ENCODE data around the gene AGBL5. TPM values are rescaled to one million over a fixed set of nuclear protein-coding genes. Genes with fewer than 3 reads are reported as not detected.
A peak's percentile ranks its signal among the peaks of the same experiment; 100 is the strongest.

AGBL5 gene
- total and polyA plus RNA-seq, 2 of the 13 experiments (the other 11 are each of a cell fraction or from before 2014, with no cell fraction given) = 55.9 to 73.3 TPM

DNA sequence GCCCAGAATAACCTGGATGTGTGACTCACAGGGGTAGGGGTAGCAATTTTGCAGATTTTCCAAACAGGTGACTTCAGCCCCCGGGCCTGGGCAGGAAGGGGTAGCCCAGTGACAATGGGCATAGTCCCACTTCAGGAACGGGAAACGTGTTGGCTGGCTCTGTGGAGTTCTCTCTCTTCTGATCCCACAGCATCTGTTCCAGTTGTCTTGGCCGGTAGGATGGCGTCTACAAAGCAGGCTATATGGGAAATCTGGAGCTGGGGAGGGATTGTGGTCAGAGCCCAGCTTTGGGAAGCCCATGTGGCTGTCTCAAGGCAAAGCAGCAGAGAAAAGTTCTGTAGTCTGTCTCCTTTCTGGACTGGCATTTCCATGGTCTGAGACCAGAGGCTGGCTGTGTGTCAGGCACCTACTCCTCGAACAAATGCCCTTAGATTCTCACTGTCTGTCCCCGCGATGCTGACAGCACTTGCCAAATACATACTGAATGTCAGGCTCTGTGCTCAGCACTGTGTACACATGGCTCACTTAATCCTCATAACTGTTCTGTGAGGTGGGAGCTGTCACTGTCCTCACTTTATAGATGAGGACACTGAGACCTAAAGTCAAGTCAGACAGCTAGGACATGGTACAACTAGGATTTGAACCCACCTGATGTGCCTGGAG lies 36.6 kb upstream of the AGBL5 start:
- in situ Hi-C loops (cut with HindIII; ENCODE audit: extremely low pct_ligation_motif_present, low pct_unique_long_range_greater_than_20kb) (loop anchor here (5.0 kb wide), 2 partner anchors 53 to 168 kb away; partner anchors contain the start of gene DPYSL5), intact Hi-C loops (cut with micrococcal nuclease; ENCODE audit: unreplicated experiment) (no loop called here)
- peak; percentile 52 for ATAC-seq
- BruUV-seq (replicated peaks) = no TSS peak
- Histone ChIP-seq H3K36me3 (replicated peaks in 1 of 2; ENCODE audit: control insufficient read depth in 1 of 2, insufficient read depth in 2 of 2, low read length in 2 of 2) (no peaks in the 10 kb centered on the region), H2AFZ (ENCODE audit: low read length) (no peak overlapping the region), H3K27me3 (ENCODE audit: control insufficient read depth in 1 of 2, insufficient read depth in 2 of 2, low read length in 2 of 2) (no peaks in the 10 kb centered on the region), H3K9me3 (ENCODE audit: low read length) (no peaks in the 10 kb centered on the region), H4K20me1 (ENCODE audit: insufficient read depth, low read length) (no peaks in the 10 kb centered on the region), H3K4me1 (ENCODE audit: insufficient read depth, low read length) (peaks cover 34% of the 10 kb centered on the region), H3K79me2 (ENCODE audit: insufficient read depth, low read length) (no peaks in the 10 kb centered on the region), H3K4me3 (replicated peaks in 1 of 3; ENCODE audit: insufficient read depth in 1 of 3, low read depth in 2 of 3, low read length in 3 of 3) (no peak overlapping the region), H3K9ac (ENCODE audit: insufficient read depth, low read depth, low read length) (no peak overlapping the region), H3K27ac (ENCODE audit: extremely low read length, insufficient read depth, low read length) (no peak overlapping the region), H3K4me2 (ENCODE audit: low read depth, low read length) (peak overlapping the region; percentile 6; the same call in 1 of the 2 replicates)
- TF ChIP-seq, protein P1, sequence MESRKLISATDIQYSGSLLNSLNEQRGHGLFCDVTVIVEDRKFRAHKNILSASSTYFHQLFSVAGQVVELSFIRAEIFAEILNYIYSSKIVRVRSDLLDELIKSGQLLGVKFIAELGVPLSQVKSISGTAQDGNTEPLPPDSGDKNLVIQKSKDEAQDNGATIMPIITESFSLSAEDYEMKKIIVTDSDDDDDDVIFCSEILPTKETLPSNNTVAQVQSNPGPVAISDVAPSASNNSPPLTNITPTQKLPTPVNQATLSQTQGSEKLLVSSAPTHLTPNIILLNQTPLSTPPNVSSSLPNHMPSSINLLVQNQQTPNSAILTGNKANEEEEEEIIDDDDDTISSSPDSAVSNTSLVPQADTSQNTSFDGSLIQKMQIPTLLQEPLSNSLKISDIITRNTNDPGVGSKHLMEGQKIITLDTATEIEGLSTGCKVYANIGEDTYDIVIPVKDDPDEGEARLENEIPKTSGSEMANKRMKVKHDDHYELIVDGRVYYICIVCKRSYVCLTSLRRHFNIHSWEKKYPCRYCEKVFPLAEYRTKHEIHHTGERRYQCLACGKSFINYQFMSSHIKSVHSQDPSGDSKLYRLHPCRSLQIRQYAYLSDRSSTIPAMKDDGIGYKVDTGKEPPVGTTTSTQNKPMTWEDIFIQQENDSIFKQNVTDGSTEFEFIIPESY (CRISPR knock-in tag; IDR thresholded peaks at IDR 0.05) = peak; percentile 70; the same call in 1 of the 2 replicates
- TF ChIP-seq FOXA3 (CRISPR knock-in tag; IDR thresholded peaks at IDR 0.05) (peak; percentile 73), PBX2 (CRISPR knock-in tag; IDR thresholded peaks at IDR 0.05) (no peak), ZNF343 (CRISPR knock-in tag; IDR thresholded peaks at IDR 0.05) (no peak), FOXA1 (IDR thresholded peaks at IDR 0.05) (no peak), FOXA1 (CRISPR knock-in tag; IDR thresholded peaks at IDR 0.05) (peak; percentile 91), ZNF639 (CRISPR knock-in tag; conservative IDR thresholded peaks at IDR 0.05) (no peak), ZSCAN12 (CRISPR knock-in tag; IDR thresholded peaks at IDR 0.05) (no peak), ZMYM2 (CRISPR knock-in tag; IDR thresholded peaks at IDR 0.05) (no peak)
- WGBS (ENCODE audit: low lambda C conversion rate) = 82% methylated on average over 8 of the region's 8 CpGs
- peak; percentile 46 for FAIRE-seq
- CTCF ChIA-PET (ENCODE audit: low intra/inter-chr PET ratio, low total read pairs) = interaction anchor here (5.5 kb wide), 1 partner anchor 53 kb away, joined by 91 read pairs; no protein-coding TSS in a partner anchor
- POLR2A ChIA-PET = interaction anchor here (1.8 kb wide), 1 partner anchor 53 kb away, joined by 4 read pairs; no protein-coding TSS in a partner anchor
- DNase-seq (ENCODE audit: low spot score) = peak; percentile 52

Measured in HepG2 (cell line).